ENCODE results near the gene VKORC1L1.
"Not testable (repeated sequence)": the region's sequence is repeated elsewhere in the genome, so short reads cannot be mapped to it uniquely, and the experiment has no call there.

- TF ChIP-seq ZNF274 (IDR thresholded peaks at IDR 0.05; ENCODE audit: low read depth, low read length); YY1 (IDR thresholded peaks at IDR 0.05; ENCODE audit: extremely low read depth, insufficient replicate concordance, low read depth, low read length); RAD21 (IDR thresholded peaks at IDR 0.05; ENCODE audit: low read depth); CTCF (IDR thresholded peaks at IDR 0.05 in 2 of 3, conservative IDR thresholded peaks at IDR 0.05 in 1 of 3; ENCODE audit: borderline replicate concordance in 1 of 3, insufficient read depth in 1 of 3, low read depth in 2 of 3, low read length in 2 of 3); EGR1 (IDR thresholded peaks at IDR 0.05; ENCODE audit: low read depth); POLR2AphosphoS5 (IDR thresholded peaks at IDR 0.05; ENCODE audit: low read depth, low read length); EZH2 (IDR thresholded peaks at IDR 0.05); ZBTB33 (IDR thresholded peaks at IDR 0.05; ENCODE audit: extremely low read depth, insufficient replicate concordance, low read length); JUND (IDR thresholded peaks at IDR 0.05); SP1 (IDR thresholded peaks at IDR 0.05; ENCODE audit: low read depth): not testable (repeated sequence)
- TF ChIP-seq, protein P1, sequence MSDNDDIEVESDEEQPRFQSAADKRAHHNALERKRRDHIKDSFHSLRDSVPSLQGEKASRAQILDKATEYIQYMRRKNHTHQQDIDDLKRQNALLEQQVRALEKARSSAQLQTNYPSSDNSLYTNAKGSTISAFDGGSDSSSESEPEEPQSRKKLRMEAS (IDR thresholded peaks at IDR 0.05), result not testable (repeated sequence)
- TF ChIP-seq, protein P2, sequence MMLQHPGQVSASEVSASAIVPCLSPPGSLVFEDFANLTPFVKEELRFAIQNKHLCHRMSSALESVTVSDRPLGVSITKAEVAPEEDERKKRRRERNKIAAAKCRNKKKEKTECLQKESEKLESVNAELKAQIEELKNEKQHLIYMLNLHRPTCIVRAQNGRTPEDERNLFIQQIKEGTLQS (IDR thresholded peaks at IDR 0.05), result not testable (repeated sequence)
These were observed 29.3 kb upstream of the VKORC1L1 start for GRCh38 chr7:65843616-65844015.

Measured in HCT116 (cell line).